HT-29 (cell line): ENCODE data around the gene RTN4. TPM values are rescaled to one million over a fixed set of nuclear protein-coding genes. Genes with fewer than 3 reads are reported as not detected.
"Not testable (repeated sequence)": the region's sequence is repeated elsewhere in the genome, so short reads cannot be mapped to it uniquely, and the experiment has no call there.

ENCODE experiments used
- DNase-seq: peaks from one replicate; pipeline ENCODE4 v3.0.0-alpha.2; 2015; ENCODE audit warnings: low spot score
- total RNA-seq: library from RNA; depleted of rRNA; stranded (reverse); fragments of >200 nt; shearing (Covaris generic); gene quantifications from 2 replicates; pipeline ENCODE4 v1.2.3, GENCODE V29; 2014

RTN4 gene
- total RNA-seq, 1 experiment from 2014 or later: 138 TPM

GRCh38 chr2:55073000-55073983, 23.0 kb upstream of the RTN4 start:
- DNase-seq: no peak

- DNase-seq: peak; percentile 8
These were observed 13.6 kb upstream of the RTN4 start for GRCh38 chr2:55063713-55064323.

- DNase-seq: no peak
These were observed 13.0 kb upstream of the RTN4 start for GRCh38 chr2:55063226-55063625.

GRCh38 chr2:55062754-55063153, 12.5 kb upstream of the RTN4 start:
- DNase-seq: no peak

GRCh38 chr2:55061523-55062344, 11.5 kb upstream of the RTN4 start:
- no peak for DNase-seq

- no peak for DNase-seq
These were observed 9.5 kb upstream of the RTN4 start for GRCh38 chr2:55059793-55060192.

GRCh38 chr2:55057474-55057873, 7.2 kb upstream of the RTN4 start:
- no peak for DNase-seq

GRCh38 chr2:55056024-55056521, 5.8 kb upstream of the RTN4 start:
- no peak for DNase-seq

GRCh38 chr2:55054106-55054875, 4.0 kb upstream of the RTN4 start:
- DNase-seq: no peak

- not testable (repeated sequence) for DNase-seq
These were observed 3.0 kb upstream of the RTN4 start for GRCh38 chr2:55053225-55053624.

- peak; percentile 27 for DNase-seq
These were observed 2.1 kb upstream of the RTN4 start for GRCh38 chr2:55052129-55053061.

GRCh38 chr2:55051026-55051866, 995 bp upstream of the RTN4 start:
- peak; percentile 81 for DNase-seq

- DNase-seq: peak; percentile 27
These were observed 491 bp downstream of the RTN4 start for GRCh38 chr2:55049821-55050099.

- peak; percentile 90 for DNase-seq
These were observed 1.0 kb downstream of the RTN4 start for GRCh38 chr2:55049043-55049820.

GRCh38 chr2:55048508-55049042, 1.7 kb downstream of the RTN4 start:
- peak; percentile 72 for DNase-seq

- peak; percentile 76 for DNase-seq
These were observed 2.5 kb downstream of the RTN4 start for GRCh38 chr2:55047677-55048299.

GRCh38 chr2:55045780-55046179, 4.5 kb downstream of the RTN4 start:
- no peak for DNase-seq

GRCh38 chr2:55043841-55044240, 6.4 kb downstream of the RTN4 start:
- no peak for DNase-seq
